Lower leg skin (tissue), 3 donors: ENCODE data around the gene ST6GALNAC5.

ENCODE experiments used
- CTCF ChIP-seq, 3 donors: fragments of 450-650 bp; IDR thresholded peaks; one replicate each; pipeline ENCODE4 v1.5.1; 2016; ENCODE audit warnings: antibody characterized with exemption in 3 of 3, mild to moderate bottlenecking in 3 of 3, moderate library complexity in 2 of 3
- POLR2A ChIP-seq, 2 donors: fragments of 450-650 bp; IDR thresholded peaks; one replicate each; pipeline ENCODE4 v1.6.1; 2016 to 2017; ENCODE audit warnings: antibody characterized with exemption in 2 of 2, mild to moderate bottlenecking in 1 of 2, moderate library complexity in 1 of 2

GRCh38 chr1:77064246-77064645 lies 197.0 kb downstream of the ST6GALNAC5 start:
- no peak for TF ChIP-seq CTCF (IDR thresholded peaks at IDR 0.05)
- no peak for TF ChIP-seq POLR2A (IDR thresholded peaks at IDR 0.05)
